ENCODE results near the gene MAGI1.

MAGI1 gene

GRCh38 chr3:65667963-65668362 lies 370.8 kb downstream of the MAGI1 start:
- H3K27ac ChIP-seq (replicated peaks): no peak overlapping the region
- no peak for TF ChIP-seq GABPA (IDR thresholded peaks at IDR 0.05; ENCODE audit: low read depth)
- no peak for TF ChIP-seq CTCF (IDR thresholded peaks at IDR 0.05; ENCODE audit: insufficient read depth, low read length)
- no peak for TF ChIP-seq POLR2AphosphoS5 (IDR thresholded peaks at IDR 0.05; ENCODE audit: low read depth)
- TF ChIP-seq REST (IDR thresholded peaks at IDR 0.05; ENCODE audit: insufficient replicate concordance, low read depth): no peak
- no peak for TF ChIP-seq SPI1 (IDR thresholded peaks at IDR 0.05; ENCODE audit: borderline replicate concordance, low read depth)
- H3K27me3 ChIP-seq (ENCODE audit: insufficient read depth, poor library complexity, severe bottlenecking): no peaks in the 10 kb centered on the region
- DNase-seq (ENCODE audit: low read depth in 1 of 2, low spot score in 1 of 2): no peak
- no peak overlapping the region for H3K4me3 ChIP-seq (replicated peaks; ENCODE audit: insufficient read depth, low read length)

- TF ChIP-seq SPI1 (IDR thresholded peaks at IDR 0.05; ENCODE audit: borderline replicate concordance, low read depth) (no peak), GABPA (IDR thresholded peaks at IDR 0.05; ENCODE audit: low read depth) (no peak), REST (IDR thresholded peaks at IDR 0.05; ENCODE audit: insufficient replicate concordance, low read depth) (no peak), POLR2AphosphoS5 (IDR thresholded peaks at IDR 0.05; ENCODE audit: low read depth) (no peak), CTCF (IDR thresholded peaks at IDR 0.05; ENCODE audit: insufficient read depth, low read length) (no peak)
- H3K27me3 ChIP-seq (ENCODE audit: insufficient read depth, poor library complexity, severe bottlenecking): no peaks in the 10 kb centered on the region
- no peak overlapping the region for H3K27ac ChIP-seq (replicated peaks)
- no peak overlapping the region for H3K4me3 ChIP-seq (replicated peaks; ENCODE audit: insufficient read depth, low read length)
- DNase-seq (ENCODE audit: low read depth in 1 of 2, low spot score in 1 of 2): no peak
These were observed 372.1 kb downstream of the MAGI1 start for GRCh38 chr3:65666448-65667091.

- Histone ChIP-seq H3K27me3 (ENCODE audit: insufficient read depth, poor library complexity, severe bottlenecking) (no peaks in the 10 kb centered on the region), H3K27ac (replicated peaks) (no peak overlapping the region), H3K4me3 (replicated peaks; ENCODE audit: insufficient read depth, low read length) (no peak overlapping the region)
- TF ChIP-seq REST (IDR thresholded peaks at IDR 0.05; ENCODE audit: insufficient replicate concordance, low read depth) (no peak), SPI1 (IDR thresholded peaks at IDR 0.05; ENCODE audit: borderline replicate concordance, low read depth) (no peak), POLR2AphosphoS5 (IDR thresholded peaks at IDR 0.05; ENCODE audit: low read depth) (no peak), GABPA (IDR thresholded peaks at IDR 0.05; ENCODE audit: low read depth) (no peak), CTCF (IDR thresholded peaks at IDR 0.05; ENCODE audit: insufficient read depth, low read length) (no peak)
- DNase-seq (ENCODE audit: low read depth in 1 of 2, low spot score in 1 of 2): no peak
These were observed 372.8 kb downstream of the MAGI1 start for GRCh38 chr3:65665915-65666314.

All from HL-60 (cell line).